ENCODE measurements around the gene PRRT1.
"Not testable (repeated sequence)": the region's sequence is repeated elsewhere in the genome, so short reads cannot be mapped to it uniquely, and the experiment has no call there.

PRRT1 gene

DNA sequence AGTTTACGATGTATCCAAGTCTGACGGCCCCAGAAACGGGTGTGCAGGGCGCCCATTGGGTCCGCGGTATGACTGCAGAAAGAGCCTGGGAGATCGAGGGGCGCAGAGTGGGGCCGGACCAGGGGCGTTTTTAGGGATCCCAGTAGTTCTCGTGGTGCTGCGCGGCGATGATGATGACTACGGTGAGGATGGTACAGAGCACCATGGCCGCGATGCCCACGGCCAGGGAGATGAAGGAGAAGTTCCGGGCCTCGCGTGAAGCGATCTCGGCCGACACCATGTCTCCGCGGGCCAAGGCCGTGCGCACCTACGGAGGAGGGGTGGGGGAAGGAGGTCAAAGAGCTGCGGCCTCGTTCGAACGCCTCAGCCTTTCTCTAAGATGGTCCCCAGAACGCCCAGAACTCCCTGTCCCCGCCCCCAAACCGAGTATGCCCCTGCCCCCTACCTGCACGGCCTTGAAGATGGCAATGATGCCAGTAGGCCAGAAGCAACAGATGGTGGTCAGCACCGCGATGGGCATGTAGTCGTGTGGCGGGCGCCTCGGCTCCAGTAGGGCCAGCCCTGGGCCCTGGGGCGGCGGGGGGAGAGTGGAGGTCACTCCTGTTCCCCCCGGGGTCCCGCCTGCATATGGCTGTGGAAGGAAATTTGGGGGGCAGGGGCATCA is 2.5 kb downstream of the PRRT1 start:
- DNase-seq, result no peak

DNA sequence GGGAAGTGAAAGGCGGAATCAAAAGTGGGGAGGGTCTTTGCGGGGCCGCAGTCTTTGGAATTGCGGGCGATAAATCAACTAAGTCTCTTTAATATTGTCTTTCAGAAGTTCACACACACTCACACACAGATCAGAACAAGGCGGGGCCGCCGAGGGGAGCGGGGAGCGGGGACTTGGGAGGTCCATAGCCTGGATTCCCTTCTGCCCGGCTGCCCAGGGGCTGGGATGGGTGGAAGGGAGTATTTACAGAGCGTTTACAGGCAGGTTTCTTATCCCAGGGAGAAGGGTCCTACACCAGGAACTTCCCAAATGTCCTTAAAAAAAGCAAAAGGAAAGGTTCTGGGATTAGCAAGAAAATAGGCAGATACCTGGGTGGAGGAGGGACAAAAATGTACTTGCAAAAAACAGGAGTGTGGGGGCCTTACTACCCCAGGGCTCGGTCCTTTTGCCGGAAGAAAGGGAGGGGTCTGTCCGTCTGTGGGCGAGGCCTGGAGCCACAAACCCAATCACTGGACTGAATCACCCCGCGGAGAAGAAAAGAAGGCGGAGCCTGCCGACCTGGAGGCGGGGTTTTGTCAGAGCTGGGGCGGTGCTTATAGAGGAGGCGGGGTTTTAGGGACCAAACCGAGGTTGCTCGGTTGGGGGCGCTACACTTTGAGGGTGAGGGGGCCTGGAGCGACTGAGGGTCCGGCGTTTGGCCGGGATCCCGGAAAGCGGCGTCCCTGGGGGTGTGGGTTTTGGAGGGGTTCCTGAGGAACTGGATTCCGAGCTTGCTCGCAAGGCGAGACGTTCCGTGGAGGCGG is 3.2 kb downstream of the PRRT1 start:
- peak; percentile 69 for DNase-seq

DNA sequence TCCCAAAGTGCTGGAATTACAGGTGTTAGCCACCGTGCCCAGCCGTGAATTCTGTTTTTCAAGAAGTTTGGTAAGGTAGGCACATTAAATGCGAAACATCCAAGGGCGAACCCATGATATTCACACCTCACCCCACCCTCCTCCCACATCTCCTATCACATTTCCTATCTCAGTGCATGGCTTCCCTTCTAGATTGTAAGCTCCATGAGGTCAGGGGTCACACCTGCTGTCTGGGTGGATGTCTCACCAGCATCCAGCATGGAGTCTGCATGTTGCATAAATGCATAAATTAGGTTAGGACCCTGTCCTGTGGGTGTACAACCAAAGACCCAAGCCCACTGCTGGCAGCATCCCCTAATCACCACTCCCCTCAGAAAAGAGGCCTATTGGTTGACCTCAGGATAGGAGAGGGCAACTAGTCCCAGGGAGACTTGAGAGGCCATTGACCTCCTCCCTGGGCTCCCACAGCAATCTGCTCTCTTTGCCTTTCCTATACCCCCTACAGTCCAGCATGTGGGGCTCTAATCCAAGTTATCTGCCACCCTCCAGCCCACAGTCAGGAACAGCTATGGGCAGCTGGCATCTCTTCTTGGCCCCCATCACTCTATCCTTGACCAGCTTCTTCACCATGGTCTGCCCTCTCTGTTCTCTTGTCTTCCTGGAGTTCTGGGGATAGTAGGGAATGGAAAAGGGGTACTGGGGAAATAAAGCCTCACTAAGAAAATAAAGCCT is 4.2 kb downstream of the PRRT1 start:
- DNase-seq, result no peak

DNA sequence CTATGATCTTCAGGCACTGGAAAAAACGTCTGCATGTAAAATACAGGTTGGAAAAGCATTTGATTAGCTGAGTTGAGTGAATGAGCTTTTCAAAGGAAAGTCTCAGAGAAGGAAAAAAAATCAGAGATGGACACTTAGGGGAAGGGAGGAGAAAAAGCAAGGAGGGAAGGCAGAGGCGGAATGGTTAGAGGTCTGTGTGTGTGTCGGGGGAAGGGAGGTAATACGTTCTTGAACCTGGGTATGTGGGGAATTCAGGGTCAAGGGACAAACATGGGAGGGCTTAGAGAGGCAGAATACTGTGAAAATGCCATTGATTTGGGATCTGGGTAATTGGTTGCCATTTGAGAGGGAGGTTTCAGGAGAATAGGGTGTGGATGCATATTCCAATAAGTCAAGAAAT is 5.1 kb downstream of the PRRT1 start:
- DNase-seq, result no peak

DNA sequence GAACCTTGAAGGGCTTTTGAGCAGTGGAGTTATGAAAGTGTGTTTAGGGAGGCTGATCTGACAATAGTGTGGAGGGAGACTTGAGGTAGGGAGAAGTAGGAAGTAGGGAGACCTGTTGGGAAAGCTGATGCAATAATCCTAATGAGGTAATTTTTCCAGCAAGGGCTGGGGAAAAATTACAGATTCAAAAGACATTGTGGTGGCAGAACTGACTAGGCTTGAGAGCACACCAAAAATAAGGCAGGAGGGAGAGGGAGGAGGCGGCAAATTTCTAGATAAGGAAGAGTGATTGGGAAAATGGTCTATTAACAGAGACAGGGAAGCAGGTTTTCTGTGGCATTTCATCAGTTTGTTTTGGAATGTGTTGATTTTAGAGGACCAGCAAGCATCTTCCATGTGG is 5.5 kb downstream of the PRRT1 start:
- DNase-seq, result no peak

DNA sequence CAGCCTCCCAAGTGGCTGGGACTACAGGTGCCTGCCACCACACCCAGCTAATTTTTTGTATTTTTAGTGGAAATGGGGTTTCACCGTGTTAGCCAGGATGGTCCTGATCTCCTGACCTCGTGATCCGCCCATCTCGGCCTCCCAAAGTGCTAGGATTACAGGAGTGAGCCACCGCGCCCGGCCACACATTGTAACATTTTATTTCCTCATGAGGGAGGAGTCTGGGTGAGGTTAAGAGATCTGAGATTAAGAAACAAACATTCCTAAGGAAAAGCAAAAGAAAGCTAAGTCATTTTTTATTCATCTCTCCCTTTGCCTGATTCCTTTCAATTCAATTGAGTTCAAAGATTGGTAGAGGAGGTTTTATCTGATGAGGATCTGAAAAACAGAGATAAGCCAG is 7.5 kb downstream of the PRRT1 start:
- DNase-seq, result not testable (repeated sequence)

DNA sequence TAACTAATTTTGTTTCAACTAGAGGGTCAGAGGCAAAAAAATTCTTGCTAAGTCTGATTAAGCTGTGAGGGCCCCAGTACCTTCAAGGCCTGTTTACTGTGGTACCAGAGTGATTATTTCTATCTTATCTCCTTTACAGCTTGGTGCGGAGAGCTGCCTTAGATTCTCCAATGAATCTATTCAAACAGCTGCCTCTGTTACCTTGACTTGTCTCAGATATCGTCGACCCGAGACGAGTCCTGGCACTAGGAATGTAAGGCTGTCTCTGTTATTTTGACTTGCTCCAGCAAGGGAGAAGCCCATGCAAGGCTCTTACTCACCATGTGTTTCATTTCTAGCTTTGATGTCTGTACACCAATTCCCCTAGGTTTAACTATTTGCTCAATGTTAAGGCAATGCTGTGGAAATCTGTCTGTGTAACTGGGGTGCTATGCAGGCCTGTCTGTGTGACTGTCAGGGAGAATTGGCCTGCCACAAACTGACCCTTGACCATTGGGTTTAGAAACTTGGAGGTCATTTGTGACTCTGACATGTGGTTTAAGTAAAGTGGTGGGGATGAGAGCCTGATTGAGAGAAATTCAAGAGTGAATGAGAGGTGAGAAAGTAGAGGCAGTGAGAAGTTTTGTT is 11.2 kb downstream of the PRRT1 start:
- DNase-seq, result no peak

DNA sequence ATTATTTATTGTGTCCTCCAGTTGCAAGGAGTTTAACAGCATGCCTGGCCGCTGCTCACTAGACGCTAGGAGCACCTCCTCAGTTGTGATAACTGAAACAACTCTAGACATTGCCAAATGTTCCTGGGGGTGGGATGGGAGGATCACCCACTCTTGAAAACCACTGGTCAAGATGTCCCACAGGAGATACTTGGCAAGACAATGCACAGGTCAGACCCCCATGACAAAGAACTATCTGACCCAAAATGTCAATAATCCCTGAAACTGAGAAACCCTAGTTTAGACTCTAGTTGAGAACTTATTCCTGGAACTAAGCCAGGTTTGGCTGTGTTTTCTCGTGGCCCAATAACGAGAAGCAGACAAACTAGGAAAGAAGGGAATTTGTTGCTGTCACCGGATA is 12.1 kb downstream of the PRRT1 start:
- no peak for DNase-seq

DNA sequence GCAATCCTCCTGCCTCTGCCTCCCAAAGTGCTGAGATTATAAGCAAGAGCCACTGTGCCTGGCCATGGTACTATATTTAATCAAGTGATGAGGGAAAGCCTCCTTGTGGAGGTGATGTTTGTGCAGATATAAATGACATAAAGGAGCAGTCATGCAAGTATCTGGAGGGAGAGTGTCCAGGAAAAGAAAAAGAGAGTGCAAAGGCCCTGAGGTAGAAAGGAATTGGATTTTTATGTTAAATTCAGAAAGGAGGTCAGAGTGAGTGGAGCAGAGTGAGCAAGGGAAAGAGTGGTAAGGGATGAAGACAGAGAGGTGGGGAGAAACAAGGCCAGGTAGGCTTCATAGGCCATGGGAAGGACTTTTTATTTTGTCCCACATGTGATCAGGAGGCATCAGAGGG is 14.3 kb downstream of the PRRT1 start:
- DNase-seq, result no peak

DNA sequence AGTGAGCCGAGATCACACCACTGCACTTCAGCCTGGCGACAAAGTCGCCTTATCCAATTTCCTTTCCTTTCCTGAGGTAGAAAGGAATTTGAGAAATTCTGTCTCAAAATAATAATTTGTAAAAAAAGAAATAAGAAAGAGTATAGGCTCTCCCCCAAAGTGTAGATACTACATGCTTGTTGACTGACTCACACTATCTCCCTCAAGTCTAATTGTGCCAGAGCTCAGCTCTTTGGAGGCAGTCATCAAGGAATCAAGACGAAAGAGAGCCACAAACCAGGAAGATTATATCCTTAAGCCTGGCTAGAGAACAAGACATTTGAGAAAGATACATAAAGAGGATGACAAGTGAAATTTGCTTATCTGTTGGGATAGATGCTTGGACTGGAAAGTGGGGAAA is 18.0 kb downstream of the PRRT1 start:
- DNase-seq, result no peak

DNA sequence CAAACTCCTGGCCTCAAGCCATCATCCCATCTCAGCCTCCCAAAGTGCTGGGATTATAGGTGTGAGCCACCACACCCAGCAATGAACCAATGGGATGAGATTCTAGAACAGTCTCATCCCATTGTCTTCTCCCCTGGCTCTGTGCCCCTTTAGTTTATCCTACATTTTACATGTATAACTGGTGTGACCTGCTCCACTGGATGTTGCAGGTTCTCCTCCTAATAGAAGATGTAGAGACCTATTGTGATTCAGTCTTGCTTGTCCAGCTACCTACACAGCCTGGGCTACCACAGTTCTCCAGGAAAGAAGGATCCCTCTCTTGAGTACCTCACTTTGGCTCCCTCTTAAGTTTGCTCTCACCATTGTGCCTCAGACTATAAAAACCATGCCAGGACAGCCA is 19.6 kb downstream of the PRRT1 start:
- DNase-seq, result no peak

DNA sequence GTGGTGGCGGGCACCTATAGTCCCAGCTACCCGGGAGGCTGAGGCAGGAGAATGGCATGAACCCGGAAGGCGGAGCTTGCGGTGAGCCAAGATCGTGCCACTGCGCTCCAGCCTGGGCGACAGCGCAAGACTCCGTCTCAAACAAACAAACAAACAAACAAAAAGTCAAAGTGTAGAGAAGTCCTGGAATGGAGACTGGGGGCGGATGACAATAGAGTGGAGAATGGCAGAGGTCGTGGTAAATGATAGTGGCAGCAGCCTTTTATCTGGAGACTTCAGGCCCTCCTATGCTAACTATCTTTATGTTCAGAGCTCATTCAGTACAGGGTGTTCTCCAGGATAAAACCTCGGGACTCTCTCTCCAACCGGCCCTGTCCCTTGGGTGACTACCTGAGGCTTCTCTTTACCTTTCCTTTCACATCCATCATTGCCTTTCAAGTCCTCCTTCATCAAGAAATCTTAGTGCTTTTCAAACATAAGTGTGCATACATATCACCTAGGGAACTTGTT is 20.2 kb downstream of the PRRT1 start:
- DNase-seq, result no peak

DNA sequence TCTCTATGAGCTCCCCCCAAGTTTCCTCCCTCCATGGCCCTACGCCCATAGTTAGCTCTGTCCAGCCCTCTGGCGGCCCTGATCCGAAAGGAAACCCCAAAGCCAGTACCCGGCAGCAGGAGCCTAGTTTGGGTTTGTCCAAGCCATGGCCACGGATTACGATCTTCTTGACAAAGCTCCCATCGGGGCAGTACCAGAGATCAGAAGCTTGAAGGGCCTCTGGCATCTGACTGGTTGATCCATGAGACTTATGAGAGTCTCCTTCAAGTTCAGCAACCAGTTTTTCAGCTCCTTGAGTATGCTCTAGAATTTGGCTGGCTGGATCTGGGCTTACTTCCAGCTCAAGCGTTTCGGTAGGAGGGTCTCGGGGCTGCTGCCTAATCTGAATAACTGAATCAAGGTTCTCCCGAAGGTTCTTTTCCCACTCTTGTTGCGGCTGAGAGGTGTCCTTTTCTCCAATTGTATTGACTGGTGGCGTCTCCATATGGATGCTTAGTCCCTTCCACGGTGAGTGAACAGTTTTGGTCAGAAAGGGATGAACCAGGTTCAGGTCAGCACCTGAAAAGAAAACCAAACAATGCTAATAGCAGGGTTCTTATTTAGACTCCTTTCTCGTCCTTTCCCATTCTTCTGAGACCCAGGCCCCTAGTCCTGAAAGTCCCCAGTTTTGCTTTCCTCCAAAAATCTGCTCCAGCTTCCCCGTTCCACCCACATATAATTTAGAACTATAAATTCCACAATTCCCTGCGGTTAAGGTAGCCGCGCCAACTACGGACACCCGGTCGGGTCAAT is 22.2 kb downstream of the PRRT1 start:
- no peak for DNase-seq

DNA sequence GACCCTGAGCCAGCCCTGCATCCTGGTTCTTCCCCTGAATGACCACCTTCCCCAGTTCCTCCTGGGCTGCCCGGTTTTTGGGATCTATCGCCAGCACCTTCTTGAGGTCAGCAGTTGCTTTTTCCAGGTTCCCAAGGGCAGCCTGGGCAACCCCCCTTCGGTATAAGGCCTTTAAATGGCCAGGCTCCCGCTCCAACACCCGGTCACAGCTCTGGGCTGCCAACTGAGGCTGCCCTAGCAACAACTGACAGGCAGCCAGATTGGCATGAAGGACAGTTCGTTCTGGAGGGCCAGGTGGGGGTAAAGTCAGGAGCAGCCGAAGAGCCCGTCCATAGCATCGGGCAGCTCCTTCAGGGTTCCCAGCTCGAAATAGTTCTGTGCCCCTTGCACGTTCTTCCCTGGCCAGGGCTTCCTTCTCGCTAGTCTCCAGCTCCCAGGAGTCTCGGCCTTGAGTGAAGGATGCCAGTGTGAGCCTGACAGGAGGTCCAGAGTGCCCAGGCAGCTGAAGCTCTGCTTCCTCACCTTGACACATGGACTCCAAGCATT is 22.9 kb downstream of the PRRT1 start:
- DNase-seq, result no peak

DNA sequence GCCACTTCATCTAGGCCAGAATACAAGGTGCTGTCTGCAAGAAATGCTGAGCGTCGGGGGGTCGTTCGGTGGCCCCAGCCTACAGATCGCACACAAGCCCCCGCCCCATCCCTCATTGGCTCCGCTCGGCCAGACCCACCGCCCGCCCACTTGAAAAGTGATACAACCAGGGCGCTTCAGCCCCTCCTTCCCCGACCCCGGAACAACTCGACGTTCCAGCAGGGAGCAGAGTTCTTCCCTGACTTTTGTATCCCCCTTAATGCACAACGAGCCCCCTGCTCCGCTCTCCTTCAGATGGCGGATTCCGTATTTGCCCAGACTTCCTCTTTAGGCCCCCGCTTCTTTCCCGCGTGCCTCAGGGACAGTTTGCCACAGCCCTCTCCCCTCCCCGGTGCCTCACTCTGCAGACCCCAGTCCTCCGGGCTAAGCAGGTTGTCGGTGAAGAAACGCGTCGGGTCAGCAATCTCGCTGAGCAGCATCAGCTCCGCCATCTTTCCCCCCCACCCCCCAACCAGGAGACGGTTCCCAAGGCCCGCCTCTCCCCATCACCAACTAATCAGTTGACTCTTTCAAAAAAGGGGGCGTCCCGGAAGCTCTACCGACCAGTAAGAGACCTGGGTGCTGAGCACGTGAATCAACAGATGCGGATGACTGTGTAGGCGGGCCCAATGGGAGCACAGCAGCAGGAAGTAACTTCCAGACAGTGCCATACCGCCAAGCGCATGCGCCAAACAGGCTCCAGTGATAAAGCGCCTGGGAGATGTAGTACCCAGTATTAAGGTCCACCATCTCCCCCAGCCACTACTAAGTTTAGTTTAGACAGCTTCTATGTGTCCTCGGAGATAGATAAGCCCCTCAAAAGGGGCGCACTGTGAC is 23.8 kb downstream of the PRRT1 start, which contains the start of gene ATF6B:
ATF6B (minus strand) TSS at position 530 of the 876 bp plus-strand sequence; CDS start at position 491, 39 bp downstream.
- peak; percentile 97 for DNase-seq

DNA sequence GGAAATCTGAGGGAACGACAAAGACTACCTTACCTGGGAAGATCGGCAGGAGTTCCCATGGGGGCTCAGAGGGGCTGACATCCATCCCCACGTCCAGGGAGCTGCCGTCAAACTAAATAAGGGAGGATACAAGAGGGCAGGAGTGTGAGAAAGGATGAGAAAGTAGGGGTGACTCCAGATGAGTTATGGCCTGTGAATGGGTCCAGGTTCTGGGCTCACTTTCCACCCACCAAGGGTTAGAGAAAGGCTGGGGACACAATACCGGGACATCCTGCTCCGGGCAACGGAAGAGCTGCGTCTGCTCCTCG is 24.4 kb downstream of the PRRT1 start:
- DNase-seq, result no peak

DNA sequence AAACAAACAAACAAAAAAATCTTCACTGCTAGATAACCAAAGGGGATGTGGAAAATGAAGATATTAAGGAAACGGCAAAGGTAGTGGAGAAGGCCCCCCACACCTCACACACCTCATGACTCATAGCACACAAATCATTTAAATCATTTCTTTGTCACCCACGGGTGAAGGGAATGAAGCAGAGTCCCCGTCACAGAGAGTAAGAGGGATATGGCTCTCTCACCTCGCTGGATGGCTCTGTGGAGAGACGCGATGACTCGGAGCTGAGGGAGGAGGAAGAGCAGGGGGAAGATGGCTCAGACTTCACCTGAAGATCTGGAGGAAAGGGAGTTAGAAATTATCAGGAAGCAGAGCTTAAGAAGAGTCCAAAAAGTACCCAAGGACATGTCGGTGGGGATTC is 24.9 kb downstream of the PRRT1 start:
- no peak for DNase-seq

DNA sequence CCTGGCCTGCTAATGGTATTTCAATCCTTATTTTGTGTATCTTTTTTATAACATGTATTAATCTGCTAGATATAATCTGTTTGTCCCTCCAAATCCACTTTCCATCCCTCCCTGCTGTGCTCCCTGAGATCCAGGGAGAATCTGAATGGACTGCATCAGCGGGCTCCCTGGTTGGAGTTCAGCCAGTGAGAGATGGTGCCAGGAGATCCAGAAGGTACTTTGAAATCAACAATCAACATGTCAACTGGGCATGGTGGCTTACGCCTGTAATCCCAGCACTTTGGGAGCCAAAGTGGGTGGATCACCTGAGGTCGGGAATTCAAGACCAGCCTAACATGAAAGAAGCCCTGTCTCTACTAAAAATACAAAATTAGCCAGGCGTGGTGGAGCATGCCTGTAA is 28.1 kb downstream of the PRRT1 start:
- DNase-seq, result no peak

DNA sequence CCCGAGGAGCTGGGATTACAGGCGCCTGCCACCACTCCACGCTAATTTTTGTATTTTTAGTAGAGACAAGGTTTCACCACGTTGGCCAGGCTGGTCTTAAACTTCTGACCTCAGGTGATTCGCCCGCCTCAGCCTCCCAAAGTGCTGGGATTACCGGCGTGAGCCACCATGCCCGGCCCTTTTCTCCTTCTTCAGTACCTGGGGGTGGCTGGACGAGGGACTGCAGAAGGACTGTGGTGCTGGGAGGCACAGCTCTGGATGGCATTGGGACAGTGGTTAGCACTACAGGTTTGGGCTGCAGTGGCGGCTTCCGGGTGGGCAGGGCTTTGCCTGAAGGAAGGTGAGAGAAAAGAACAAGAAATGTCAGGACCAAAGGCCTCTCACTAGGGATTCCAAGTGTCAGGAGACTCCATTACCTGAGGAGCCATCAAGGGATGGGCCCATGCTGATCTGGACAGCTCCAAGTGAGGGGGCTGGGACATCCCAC is 31.1 kb downstream of the PRRT1 start:
- no peak for DNase-seq

DNA sequence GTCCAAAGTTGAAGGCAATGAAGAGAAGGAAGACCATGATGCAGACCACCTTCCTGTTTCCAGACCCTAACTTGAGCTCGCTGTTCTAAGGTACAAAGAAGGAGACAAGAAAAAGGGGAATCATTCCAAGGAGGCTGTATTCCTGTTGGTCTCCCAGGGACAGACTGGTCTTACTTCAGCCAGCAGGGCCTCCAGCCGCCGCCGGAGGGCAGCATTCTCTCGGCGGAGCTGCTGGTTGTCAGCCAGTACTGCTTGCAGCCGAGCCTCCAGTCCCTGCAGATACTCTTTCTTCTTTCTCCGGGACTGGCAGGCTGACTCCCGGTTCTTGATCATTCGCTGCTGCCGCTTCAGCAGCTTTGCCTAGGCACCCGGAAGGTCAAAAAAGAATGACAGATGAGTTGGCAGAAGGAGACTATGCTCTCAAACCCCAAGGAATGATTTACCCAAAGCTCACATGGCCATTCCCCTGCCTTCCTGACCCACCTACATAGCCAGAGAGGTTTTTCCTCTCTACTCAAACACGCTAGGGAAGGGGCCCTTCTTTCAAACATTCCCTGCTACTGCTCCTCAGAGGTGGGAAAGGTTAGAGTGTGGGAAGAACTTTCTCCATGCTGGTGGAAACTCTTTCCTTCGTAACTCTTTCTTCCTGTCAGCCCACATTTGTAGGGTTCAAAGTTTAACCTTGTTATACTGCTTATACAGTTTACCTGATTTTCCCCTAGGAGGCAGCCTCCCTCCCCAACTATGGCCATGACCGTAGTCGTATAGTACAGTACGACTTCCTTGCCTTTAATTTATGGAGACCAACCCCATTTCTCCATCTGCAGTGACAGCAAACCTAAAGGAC is 32.7 kb downstream of the PRRT1 start:
- peak; percentile 68 for DNase-seq

All from activated naive CD4-positive, alpha-beta T cell treated with Interleukin-2 at 50 U/mL for 16 hours (primary cell).